ENCODE data around the gene ENO2.
"Not testable (repeated sequence)": the region's sequence is repeated elsewhere in the genome, so short reads cannot be mapped to it uniquely, and the experiment has no call there.

GRCh38 chr12:6889775-6890573 lies 24.4 kb upstream of the ENO2 start:
- TF ChIP-seq, protein P1, sequence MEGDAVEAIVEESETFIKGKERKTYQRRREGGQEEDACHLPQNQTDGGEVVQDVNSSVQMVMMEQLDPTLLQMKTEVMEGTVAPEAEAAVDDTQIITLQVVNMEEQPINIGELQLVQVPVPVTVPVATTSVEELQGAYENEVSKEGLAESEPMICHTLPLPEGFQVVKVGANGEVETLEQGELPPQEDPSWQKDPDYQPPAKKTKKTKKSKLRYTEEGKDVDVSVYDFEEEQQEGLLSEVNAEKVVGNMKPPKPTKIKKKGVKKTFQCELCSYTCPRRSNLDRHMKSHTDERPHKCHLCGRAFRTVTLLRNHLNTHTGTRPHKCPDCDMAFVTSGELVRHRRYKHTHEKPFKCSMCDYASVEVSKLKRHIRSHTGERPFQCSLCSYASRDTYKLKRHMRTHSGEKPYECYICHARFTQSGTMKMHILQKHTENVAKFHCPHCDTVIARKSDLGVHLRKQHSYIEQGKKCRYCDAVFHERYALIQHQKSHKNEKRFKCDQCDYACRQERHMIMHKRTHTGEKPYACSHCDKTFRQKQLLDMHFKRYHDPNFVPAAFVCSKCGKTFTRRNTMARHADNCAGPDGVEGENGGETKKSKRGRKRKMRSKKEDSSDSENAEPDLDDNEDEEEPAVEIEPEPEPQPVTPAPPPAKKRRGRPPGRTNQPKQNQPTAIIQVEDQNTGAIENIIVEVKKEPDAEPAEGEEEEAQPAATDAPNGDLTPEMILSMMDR (IDR thresholded peaks at IDR 0.05), result not testable (repeated sequence)
- TF ChIP-seq POLR2A (IDR thresholded peaks at IDR 0.05), result not testable (repeated sequence)
